ENCODE data around the gene JRKL.

Gene JRKL

DNA sequence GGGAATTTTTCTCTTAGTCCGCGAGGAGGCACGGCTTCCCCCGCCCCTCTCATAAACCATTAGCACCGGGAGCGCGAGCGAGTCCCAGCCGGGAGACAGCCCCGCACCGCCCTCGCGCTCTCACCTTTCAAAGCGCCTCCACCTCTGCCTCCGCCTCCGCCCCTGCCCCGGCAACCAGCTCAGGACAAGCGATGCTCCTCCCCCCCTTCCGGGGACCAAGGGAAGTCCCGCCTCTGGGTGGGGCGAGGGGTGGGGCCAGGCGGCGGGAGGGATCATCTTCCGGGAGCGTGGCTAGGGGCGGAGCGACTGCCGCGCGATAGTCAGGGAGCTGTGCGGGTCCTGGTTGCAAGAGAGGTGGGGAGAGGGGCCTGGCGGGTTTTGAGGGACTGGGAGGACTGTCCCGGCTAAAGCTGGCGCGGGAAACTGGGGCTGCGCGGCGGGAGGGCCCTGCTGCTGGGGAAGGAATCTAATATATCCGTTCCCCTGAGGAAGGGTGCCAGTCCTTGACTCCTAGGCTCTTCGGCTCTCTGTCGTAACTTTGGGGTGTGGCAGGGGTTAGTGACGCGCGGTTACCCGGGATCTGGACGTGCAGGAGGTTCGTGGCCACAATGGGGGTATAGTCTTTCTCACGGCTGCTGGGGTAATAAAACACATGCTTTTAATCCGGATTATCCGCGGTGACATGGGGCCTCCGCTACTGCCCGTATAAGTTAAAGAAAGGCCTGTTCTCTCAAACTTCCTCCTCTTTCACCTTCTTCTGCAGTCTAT, at the start of gene JRKL, which contains the start of gene CCDC82:
Gene JRKL, plus strand, starts transcription at position 294 of the 768 bp plus-strand sequence. CDS start 637 bp downstream, outside the sequence.
Gene CCDC82, minus strand, starts transcription at position 193 of the 768 bp plus-strand sequence. CDS start 5,165 bp downstream, outside the sequence.
- peak; percentile 99 for DNase-seq

- DNase-seq = no peak
These were observed 49.3 kb upstream of the JRKL start for GRCh38 chr11:96340555-96340885.

DNA sequence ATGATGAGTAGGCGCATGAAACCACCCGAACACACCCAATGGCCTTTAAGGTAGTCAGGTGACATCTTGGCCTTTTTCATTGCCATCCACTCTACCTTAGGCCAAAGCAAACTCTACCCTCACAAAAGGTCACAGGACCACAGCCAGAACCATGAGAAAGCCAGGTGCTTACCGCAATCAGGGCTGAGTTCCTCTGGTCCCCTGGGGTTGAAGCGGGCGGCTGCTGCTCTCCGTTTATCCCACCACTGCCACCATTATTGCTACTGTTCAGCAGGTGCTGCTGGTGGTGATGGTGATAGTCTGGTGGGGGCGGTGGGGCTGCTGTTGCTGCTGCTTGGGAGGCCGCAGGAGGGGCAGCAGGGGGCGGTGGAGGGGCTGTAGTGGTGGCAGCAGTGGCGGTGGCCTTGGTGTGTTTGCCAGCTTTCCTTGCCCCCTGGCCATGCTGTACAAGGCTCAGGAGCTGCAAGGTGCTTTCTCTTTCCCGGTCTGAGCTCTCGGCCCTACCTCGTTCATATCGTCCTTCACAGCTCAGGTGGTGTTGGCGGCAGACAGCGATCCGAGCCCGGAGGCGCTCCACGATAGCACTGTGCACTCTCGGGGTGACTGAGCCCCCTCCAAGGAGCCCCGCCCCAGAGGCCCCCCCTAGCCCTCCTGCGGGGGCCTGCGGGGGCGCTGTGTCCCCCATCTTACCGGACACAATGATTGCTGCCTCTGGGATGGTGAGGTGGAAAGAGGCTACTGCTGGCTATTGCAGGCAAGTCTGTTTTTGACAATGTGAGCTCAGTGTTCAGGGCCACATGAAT, 48.4 kb upstream of the JRKL start:
- DNase-seq = peak; percentile 67

GRCh38 chr11:96342014-96342960, 47.5 kb upstream of the JRKL start:
- DNase-seq = no peak

- DNase-seq = peak; percentile 96
These were observed 46.7 kb upstream of the JRKL start, which contains the start of gene MAML2 for GRCh38 chr11:96342961-96343711. MAML2 (minus strand) TSS chr11:96343195; CDS start chr11:96341895, 1,300 bp downstream.

- no peak for DNase-seq
These were observed 33.0 kb upstream of the JRKL start for GRCh38 chr11:96356848-96357247.

DNA sequence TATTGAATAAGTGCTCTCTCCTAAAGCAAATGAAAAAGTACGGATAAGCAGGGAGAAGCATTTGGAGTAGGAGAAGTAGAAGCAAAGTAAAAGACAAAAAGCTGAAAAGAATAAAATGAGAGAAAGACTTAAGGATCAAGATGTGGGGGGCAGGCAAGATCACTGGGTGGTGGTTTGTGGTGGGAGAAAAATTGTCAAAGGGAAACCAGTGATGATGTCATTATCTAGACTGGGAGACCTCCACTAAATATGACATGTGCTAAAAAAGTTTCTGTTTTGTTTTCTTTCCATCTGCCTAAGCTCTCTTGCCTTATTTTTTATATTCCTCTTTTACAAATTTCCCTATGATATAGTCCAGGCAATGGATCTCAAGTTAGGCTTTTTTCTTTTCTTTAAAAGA, 32.0 kb upstream of the JRKL start:
- no peak for DNase-seq

GRCh38 chr11:96358321-96358720, 31.5 kb upstream of the JRKL start:
- DNase-seq = no peak

DNA sequence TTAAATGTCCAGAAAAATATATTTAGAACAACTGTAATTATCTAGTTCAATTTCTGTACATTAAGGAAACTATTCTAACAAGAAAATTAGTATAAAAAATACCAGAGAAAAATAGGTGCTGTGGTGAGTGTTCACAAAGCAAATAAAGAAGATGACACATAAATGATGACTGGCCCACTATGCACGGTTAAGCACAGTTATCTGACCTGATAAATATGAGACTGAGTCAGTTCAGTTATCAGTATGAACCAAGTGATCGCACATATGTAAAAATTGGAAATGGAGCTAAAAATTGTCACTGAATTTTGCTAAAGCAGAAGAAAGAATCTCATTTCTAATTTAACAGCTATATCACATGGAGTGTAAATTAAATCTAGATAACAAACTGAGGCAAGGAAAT, 28.0 kb upstream of the JRKL start:
- DNase-seq = no peak

- DNase-seq = no peak
These were observed 24.3 kb upstream of the JRKL start for GRCh38 chr11:96365493-96365892.

DNA sequence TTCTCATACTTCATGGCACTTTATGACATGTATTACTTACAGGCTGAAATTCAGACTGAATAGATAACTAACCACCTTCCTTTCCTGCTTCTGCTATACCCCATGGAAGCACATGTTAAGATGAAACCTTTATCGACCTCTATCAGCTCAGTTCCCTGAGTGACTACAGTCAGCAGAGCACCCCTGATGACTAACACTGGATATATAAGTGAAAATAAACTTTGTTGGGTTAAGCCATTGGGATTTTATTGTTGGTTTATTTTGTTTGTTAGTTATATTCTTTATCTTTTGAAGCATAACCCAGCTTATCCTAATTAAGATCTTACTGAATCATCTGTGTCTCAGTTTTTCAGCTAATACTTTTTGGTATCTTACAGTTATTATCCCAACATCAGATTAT, 23.8 kb upstream of the JRKL start:
- no peak for DNase-seq

DNA sequence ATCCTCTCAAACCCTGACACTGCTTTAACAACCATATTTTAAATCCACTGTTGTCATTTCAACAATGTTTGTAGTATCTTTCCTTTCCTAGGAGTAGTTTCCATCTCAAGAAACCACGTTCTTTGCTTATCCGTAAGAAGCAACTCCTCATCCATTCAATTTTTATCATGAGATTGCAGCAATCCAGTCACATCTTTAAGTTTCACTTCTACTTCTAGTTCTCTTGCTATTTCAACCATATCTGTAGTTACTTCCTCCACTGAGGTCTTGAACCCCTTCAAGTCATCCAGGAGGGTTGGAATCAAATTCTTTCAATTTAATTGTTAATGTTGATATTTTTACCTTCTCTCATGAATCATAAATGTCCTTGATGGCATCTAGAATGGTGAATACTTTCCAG, 22.5 kb upstream of the JRKL start:
- DNase-seq = no peak

GRCh38 chr11:96373826-96374225, 16.0 kb upstream of the JRKL start:
- DNase-seq = no peak

DNA sequence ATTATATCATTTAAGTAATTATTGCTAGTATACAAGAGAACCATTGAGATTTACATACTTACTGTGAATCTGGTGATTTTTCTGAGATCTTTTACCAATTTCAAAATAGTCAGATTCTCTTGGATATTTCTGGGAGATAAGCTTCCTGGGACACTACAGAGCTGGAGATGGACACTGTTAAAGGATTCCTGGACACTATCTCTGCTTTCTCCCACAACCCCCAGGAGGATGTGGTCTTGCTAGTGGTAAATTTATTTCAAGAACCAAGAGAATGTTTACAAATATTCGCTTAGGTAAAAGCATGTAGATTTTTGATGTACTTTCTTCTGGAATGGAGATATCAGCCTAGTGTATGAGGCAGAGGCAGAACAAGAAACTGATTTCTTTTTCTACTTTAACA, 13.0 kb upstream of the JRKL start:
- no peak for DNase-seq

DNA sequence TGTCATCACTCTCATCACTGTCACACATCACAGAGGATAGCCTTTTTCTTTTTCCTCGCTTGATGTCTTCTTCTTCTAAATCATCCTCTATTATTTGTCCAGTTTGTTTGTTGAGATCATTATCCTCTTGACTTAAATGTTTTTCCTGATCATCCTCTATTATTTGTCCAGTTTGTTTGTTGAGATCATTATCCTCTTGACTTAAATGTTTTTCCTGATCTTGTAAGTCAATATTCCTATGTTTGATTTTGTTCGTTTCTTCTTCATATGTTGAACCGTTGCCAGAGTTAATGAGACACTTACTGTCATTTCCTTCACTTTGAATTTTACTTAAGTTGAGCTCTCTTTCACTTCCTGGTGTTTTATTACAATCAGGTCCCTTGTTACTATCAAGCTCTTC, 5.7 kb upstream of the JRKL start:
- no peak for DNase-seq

DNA sequence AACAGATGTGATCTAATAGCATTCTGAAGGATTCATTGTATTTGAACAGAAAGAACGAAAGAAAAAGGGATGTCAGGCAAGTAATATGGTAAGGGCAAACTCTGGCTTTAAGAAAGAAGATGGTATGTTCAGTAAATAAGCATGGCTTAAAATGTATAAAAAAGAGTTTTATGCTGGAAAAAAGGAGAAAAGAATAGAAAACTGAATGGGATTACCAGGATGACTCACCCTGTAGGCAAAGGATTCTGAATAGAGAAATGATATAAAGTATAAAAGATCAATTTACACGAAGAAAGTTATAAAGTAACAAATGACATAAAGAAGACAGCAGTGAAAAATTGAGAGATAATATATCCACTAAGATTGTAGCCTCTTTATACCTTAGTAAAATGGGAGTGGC, 4.6 kb upstream of the JRKL start:
- no peak for DNase-seq

- DNase-seq = no peak
These were observed 708 bp upstream of the JRKL start for GRCh38 chr11:96388891-96389719.

GRCh38 chr11:96390488-96390792, 627 bp downstream of the JRKL start:
- no peak for DNase-seq

- no peak for DNase-seq
These were observed 2.0 kb downstream of the JRKL start for GRCh38 chr11:96391698-96392307.

DNA sequence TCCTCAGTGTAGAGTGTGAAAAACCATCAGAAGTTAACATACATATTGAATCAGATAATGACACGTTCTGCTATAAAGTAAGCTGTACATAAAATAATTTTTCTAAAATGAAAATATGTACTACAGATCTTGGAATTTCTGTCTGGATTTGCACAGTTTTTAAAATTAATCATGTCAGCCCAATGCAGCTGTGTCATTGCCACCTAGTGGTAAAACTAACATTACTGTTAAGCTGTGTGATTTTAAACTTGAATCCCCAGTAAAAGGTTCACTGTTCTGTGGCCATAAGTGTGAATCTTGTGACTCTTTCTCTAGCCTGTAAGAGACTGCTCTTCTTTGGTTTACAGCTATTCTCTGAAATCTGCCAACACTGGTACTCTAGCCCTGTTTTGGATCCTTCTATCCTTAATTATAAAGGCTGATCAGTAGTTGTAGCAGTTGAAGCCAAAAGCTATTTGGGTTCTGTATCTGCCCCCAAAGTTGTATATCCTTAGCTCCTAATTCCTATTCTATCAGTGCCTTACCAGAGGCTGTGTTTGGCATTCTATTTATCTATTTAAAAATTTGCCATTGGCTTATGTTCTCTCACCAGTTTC, 4.0 kb downstream of the JRKL start:
- DNase-seq = no peak

- no peak for DNase-seq
These were observed 5.0 kb downstream of the JRKL start for GRCh38 chr11:96394773-96395172.

All from left hindlimb (tissue), 1 donor.